K562 (cell line): Measurements from ENCODE around the gene ZNF584. TPM values are rescaled to one million over a fixed set of nuclear protein-coding genes. Genes with fewer than 3 reads are reported as not detected.

ENCODE experiments used
- CREB3L1 ChIP-seq: fragments of 450-650 bp; IDR thresholded peaks from 2 replicates; pipeline ENCODE4 v1.6.1; 2014; ENCODE audit warnings: low read depth, mild to moderate bottlenecking, moderate library complexity, borderline replicate concordance
- EHMT2 ChIP-seq: fragments of 450-650 bp; IDR thresholded peaks from 2 replicates; pipeline ENCODE4 v1.6.1; 2018; ENCODE audit warnings: antibody characterized with exemption
- HCFC1 ChIP-seq: IDR thresholded peaks from 2 replicates; pipeline ENCODE4 v1.6.1; 2012; ENCODE audit warnings: low read depth, low read length, improper control_type of control experiment
- HEY1 ChIP-seq: fragments of 250-450 bp; sonication (Bioruptor Pico); IDR thresholded peaks from 2 replicates; pipeline ENCODE4 v1.5.0; 2020; ENCODE audit warnings: mild to moderate bottlenecking, moderate library complexity, borderline replicate concordance
- HNRNPK ChIP-seq: fragments of 200-400 bp; formaldehyde crosslinking; IDR thresholded peaks from one replicate; pipeline ENCODE4 v1.6.1; 2018; ENCODE audit warnings: mild to moderate bottlenecking, low read depth, low read length; ENCODE audit not compliant: poor library complexity, severe bottlenecking
- MBD2 ChIP-seq: sonication (generic); IDR thresholded peaks from 2 replicates; pipeline ENCODE4 v1.6.1; 2016; ENCODE audit warnings: low read depth, borderline replicate concordance
- MTA3 ChIP-seq: fragments of 450-650 bp; formaldehyde crosslinking; IDR thresholded peaks from 2 replicates; pipeline ENCODE4 v1.6.1; 2017; ENCODE audit warnings: mild to moderate bottlenecking, borderline replicate concordance
- NCOA1 ChIP-seq: fragments of 450-650 bp; IDR thresholded peaks from 2 replicates; pipeline ENCODE4 v1.6.1; 2016; ENCODE audit warnings: low read depth
- NFIC ChIP-seq: fragments of 450-650 bp; IDR thresholded peaks from 2 replicates; pipeline ENCODE4 v1.6.1; 2017; ENCODE audit warnings: mild to moderate bottlenecking, inconsistent platforms
- NR2C2 ChIP-seq, 2 experiments: fragments of 200-800 bp in 1 of 2; sonication (Bioruptor generic) in 1 of 2; sonication (generic) in 1 of 2; formaldehyde crosslinking in 1 of 2; IDR thresholded peaks; 2 replicates each; pipeline versions ENCODE4 v1.6.1 to v1.8.0; 2016 to 2022; ENCODE audit warnings: mild to moderate bottlenecking in 1 of 2, missing compliant biosample characterization in 1 of 2, missing genetic modification characterization in 1 of 2, missing genetic modification reagents in 1 of 2
- PHF20 ChIP-seq: fragments of 450-650 bp; IDR thresholded peaks from 2 replicates; pipeline ENCODE4 v1.6.1; 2018; ENCODE audit not compliant: partially characterized antibody
- POLR2AphosphoS2 ChIP-seq: IDR thresholded peaks from 2 replicates; pipeline ENCODE4 v1.6.1; 2012; ENCODE audit warnings: low read length, improper control_type of control experiment
- REST ChIP-seq, 2 experiments: fragments of 450-650 bp; formaldehyde crosslinking in 1 of 2; IDR thresholded peaks; 2 replicates each; pipeline versions ENCODE4 v1.4.0 to v1.6.1; 2014 to 2020; ENCODE audit warnings: mild to moderate bottlenecking in 2 of 2, borderline replicate concordance in 1 of 2, low read depth in 1 of 2
- STAT5A ChIP-seq: IDR thresholded peaks from 2 replicates; pipeline ENCODE4 v1.6.1; 2012; ENCODE audit warnings: low read length, inconsistent platforms, borderline replicate concordance
- TBP ChIP-seq: optimal IDR thresholded peaks from 2 replicates; pipeline ENCODE3; 2011; ENCODE audit warnings: low read depth, low read length, improper control_type of control experiment
- ZBTB8A ChIP-seq: fragments of 450-650 bp; IDR thresholded peaks from 2 replicates; pipeline ENCODE4 v1.6.1; 2018; ENCODE audit warnings: mild to moderate bottlenecking, moderate library complexity; ENCODE audit not compliant: partially characterized antibody
- ZNF12 ChIP-seq: sonication (generic); formaldehyde crosslinking; IDR thresholded peaks from 2 replicates; pipeline ENCODE4 v1.4.0; 2020; ENCODE audit warnings: mild to moderate bottlenecking, missing genetic modification reagents
- ZNF24 ChIP-seq: fragments of 450-650 bp; IDR thresholded peaks from 2 replicates; pipeline ENCODE4 v1.6.1; 2016
- ZNF347 ChIP-seq: fragments of 450-650 bp; formaldehyde crosslinking; IDR thresholded peaks from 2 replicates; pipeline ENCODE4 v1.4.0; 2020; ENCODE audit warnings: low read depth, mild to moderate bottlenecking, moderate library complexity
- polyA plus RNA-seq, 8 experiments: library from polyadenylated mRNA; depleted of rRNA in 4 of 8; stranded (reverse) in 5 of 8; unstranded in 3 of 8; fragments of >200 nt; fragmentation: Nextera tagmentation in 2 of 8; fragmentation: Illumina TruSeq in 1 of 8; extraction: Ambion mirVana in 2 of 8; extraction: Trizol in 1 of 8; gene quantifications; 2 replicates each; pipeline versions ENCODE4 v1.2.1 to v1.2.3, GENCODE V29; 2011 to 2014; ENCODE audit warnings: inconsistent platforms in 1 of 8, missing spikeins in 1 of 8
- total RNA-seq, 7 experiments: library from RNA; depleted of rRNA in 6 of 7; stranded (reverse); fragments of >200 nt in 6 of 7; fragmentation: Illumina TruSeq in 2 of 7; extraction: Trizol in 2 of 7; gene quantifications; 2 replicates each; pipeline versions ENCODE4 v1.2.1 to v1.2.3, GENCODE V29; 2011 to 2021; ENCODE audit warnings: low replicate concordance in 1 of 7

The ZNF584 gene
- total and polyA plus RNA-seq, 9 of the 15 experiments (the other 6 are each of a cell fraction or from before 2014, with no cell fraction given): 5.8 to 43.4 (median 24.6) TPM

GRCh38 chr19:58362272-58362994 lies 46.0 kb upstream of the ZNF584 start, which contains the start of gene ZNF497 (continued):
- TF ChIP-seq HEY1 (CRISPR knock-in tag): 0 out of 2 replicates have a peak, but pooled peaks have one; percentile 34
- TF ChIP-seq ZBTB8A: no peak
- TF ChIP-seq HNRNPK: no peak
- 0 out of 2 replicates have a peak, but pooled peaks have one; percentile 72 for TF ChIP-seq MBD2
- TF ChIP-seq ZNF24: peak; percentile 87
- TF ChIP-seq NR2C2 (CRISPR knock-in tag; IDR thresholded peaks at IDR 0.05): no peak
- TF ChIP-seq NR2C2 (tag; IDR thresholded peaks at IDR 0.05): peak; percentile 87
- peak; percentile 77 for TF ChIP-seq NCOA1
- TF ChIP-seq ZNF12 (CRISPR knock-in tag): no peak
- no peak for TF ChIP-seq NFIC
- TF ChIP-seq MTA3: peak; percentile 48; the same call in 1 of the 2 replicates
- TF ChIP-seq CREB3L1: peak; percentile 86
- TF ChIP-seq POLR2AphosphoS2: peak; percentile 36; the same call in 1 of the 2 replicates
- TF ChIP-seq HCFC1: peak; percentile 81
- TF ChIP-seq ZNF347 (CRISPR knock-in tag): no peak
- peak; percentile 94 for TF ChIP-seq PHF20
- TF ChIP-seq STAT5A: peak; percentile 10; the same call in 1 of the 2 replicates
- TF ChIP-seq EHMT2: no peak
- TF ChIP-seq REST (IDR thresholded peaks at IDR 0.05; ENCODE audit: borderline replicate concordance): no peak
- peak; percentile 16; the same call in 1 of the 2 replicates for TF ChIP-seq REST (CRISPR knock-in tag; IDR thresholded peaks at IDR 0.05; ENCODE audit: low read depth)
- peak; percentile 63 for TF ChIP-seq TBP
